COLO668 (cell line): ENCODE results near the gene TBC1D22B.
"Not testable (repeated sequence)": the region's sequence is repeated elsewhere in the genome, so short reads cannot be mapped to it uniquely, and the experiment has no call there.

Source experiments
- DNase-seq: peaks from one replicate; lab custom pipeline; 2025; ENCODE audit not compliant: unreplicated experiment; lab: John Stamatoyannopoulos, UW

Gene TBC1D22B

DNA sequence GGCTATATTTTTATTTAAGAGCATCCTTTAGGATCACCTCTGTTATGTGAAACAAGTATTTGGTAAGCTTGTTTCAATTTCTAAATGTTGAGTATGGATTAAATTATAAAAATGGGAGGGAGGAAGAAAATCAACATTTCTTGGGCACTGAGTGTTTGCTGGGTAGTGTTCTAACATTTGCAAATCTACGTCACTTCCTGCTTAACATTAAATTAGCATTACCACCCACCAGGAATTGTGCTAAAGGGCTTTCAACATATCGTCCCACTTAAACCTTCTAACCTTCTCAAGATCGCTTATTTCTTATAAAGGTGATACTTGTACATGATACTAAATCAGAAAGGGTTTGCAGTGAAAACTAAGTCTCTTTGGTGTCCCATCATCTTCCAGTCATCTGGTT lies 8.3 kb downstream of the TBC1D22B start:
- DNase-seq, result no peak

DNA sequence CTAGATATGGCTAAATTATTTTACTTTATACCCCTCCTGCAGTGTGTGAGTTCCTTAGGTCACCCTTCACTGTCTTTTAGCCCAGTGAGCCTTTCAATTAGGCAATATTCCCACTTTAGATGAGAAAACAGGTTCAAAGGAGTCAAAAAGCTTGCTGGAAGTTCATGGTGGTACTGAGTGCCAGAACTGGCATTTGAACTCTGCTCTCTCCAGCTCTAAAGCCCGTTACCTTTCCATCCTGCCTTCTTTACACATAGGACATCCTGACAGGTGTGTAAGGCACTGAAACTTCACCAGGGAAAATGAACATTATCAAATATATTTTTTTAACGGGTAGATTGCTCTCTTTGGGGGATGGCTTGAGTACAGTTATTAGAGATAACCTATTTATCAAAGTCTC lies 11.5 kb downstream of the TBC1D22B start:
- DNase-seq, result no peak

DNA sequence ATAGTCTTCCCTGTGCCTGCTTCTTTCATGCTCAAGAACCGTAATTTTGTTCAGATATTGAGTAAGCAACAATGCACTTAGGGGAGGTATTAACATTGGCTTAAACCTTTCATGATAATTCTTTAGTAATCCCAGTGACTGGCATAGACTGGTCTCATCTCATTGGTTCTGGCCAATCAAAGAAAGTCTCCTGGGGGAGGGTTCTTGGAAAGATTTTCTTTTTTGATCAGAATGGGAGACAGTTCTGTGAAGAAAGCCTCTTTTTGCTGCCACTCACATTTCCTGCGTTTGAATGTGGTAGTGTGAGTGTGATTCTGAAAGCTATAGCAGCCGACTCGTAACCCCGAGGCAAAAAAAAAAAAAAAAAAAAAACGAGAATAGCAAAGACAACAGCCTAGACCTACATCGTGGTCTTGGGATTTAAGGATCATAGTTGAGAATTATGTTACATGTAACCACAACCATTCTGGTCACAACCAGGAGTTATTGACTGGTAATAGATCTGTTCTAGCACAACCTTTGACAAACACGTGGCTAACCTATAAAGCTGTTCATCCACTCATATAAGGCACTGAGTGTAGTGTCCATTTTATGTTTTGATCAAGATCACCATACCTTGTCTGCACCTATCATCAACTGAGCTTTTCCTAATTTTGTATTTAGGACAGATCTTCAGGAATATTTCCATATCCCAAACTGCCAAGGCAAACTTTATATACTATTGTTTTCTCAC lies 15.4 kb downstream of the TBC1D22B start:
- no peak for DNase-seq

DNA sequence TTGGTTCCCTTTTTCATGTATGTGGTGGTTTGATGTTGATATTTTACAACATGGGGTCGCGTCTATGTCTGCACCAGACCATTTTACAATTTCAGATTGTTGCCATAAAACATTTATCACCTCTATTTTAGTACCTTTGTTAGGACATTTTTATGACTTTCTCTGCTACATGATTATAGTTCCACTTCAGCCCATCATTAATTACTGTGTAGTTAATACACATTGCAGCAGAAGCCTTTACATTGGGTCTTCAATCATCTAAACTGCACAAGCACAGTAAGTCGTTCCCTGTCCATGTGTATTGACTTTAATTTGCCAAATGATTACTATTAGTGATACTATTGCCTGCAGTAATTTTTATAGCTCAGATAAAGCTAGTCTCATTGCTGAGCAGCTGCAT lies 16.1 kb downstream of the TBC1D22B start:
- no peak for DNase-seq

DNA sequence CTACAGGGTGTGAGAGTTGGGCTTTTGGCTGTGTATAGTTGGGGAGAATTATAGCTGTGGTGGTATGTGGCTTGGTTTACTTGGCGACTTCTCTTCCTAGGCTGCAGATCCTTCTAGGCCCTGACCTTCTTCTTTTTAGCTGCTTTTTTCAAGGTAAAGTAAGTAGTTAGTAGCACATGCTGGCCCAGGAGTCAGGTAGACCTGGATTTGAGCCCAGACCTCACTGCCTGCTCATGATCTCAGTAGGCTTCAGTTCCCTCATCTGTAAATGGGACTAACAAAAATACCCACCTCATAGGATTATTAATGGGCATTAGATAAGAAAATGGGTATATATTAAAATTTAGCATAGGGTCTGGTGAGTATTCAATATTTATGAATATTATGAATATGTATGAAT lies 17.8 kb downstream of the TBC1D22B start:
- DNase-seq, result no peak

DNA sequence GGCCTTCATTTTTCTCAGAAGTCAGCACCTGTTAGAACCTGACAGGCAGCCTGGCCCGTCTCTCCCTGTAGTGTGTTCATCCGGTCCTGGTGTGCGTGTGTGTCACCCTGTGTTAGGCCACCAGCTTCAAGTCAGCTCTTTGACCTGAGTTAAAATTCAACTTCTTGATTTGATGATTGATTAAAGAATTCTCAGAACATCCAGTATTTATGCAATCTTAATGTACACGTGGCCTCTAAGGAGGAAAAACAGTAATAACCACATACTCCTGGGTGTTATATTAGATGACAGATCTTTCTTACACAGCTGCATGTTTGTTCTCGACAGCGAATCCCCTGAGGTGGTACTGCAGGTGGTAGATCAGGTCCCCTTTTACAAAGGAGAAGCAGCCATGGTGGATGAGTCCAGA lies 19.4 kb downstream of the TBC1D22B start:
- DNase-seq, result no peak

DNA sequence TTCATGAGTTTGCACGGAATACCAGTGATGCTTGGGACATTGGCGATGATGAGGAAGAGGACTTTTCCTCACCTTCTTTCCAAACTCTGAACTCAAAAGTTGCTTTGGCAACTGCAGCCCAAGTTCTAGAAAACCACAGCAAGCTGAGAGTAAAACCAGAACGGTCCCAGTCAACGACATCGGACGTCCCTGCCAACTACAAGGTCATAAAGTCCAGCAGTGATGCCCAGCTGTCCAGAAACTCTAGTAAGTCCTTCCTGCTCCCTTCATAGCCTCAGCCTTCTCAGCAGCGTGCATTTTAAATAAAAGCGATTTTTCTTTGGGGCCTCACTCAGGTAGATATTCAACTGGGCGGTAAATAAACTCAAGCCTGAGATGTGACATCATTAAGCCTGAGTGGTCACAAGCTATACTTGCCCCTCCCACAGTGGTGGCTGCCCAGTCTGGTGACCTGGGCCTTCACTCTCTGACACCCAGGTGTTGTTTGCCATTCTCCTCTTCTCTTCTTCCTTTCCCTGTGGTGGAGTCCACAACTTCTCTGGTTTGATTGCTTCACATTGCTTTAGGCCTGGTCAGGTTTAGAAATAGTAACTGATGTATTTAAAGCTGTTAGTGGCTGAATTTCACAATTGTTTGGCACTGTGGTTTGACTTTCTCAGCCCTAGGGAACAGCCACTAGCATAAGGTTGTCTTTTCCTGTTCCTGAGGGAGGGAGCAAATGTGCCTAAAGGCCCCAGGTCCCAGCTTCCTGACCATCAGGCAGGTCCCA lies 22.0 kb downstream of the TBC1D22B start:
- no peak for DNase-seq

DNA sequence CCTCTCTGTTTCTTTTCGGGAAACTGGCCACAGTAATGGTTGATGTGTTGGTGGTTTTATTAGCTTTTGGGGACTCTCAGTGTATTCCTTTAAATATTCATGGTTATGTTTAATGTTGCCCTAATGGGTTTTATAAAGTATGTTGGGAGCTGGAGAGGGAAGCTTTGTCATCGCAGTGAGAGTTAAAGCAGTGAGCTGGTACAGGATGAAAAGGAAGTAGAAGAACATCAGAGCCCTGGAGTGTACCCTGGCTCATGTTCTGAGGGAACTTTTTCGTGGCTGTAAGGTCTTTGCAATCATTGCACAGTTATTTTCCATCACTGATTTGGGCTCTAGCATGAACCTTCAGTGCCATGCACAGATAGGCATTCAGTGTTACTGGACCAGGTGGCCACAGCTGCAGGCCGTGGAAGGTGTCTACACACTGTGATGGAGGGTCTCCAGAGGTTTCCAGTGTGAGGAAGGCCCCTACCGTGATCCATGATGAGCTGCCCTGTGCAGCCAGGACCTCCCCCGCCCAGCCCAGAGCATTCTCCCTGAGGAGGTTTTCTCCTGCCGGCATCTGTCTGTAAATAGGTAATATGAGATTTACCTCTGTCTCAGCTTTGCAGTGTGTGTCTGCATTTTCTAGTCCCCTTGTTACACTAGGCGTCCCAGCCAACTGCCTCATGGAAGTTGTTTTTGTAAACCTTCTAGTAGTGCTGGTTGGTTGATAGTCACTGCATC lies 22.8 kb downstream of the TBC1D22B start:
- no peak for DNase-seq

DNA sequence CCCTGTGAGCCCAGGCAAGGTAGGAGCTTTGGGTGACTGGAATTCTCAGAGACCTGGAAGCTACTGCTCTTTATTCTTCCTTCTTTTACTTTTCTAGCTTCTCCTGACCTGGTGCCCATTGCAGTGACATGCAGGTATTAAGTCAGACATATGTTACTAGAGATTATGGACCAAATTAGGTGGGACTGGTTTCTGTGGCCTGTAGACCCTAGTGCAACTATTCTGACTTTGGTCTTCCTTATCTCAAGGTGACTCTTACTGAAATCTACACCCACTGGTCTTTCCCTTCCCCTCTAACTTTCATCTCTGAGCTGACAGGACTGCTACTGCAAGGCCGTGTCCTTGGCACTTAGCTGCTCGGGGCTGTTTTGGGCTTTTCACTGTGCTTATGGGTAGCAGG lies 24.8 kb downstream of the TBC1D22B start:
- no peak for DNase-seq

DNA sequence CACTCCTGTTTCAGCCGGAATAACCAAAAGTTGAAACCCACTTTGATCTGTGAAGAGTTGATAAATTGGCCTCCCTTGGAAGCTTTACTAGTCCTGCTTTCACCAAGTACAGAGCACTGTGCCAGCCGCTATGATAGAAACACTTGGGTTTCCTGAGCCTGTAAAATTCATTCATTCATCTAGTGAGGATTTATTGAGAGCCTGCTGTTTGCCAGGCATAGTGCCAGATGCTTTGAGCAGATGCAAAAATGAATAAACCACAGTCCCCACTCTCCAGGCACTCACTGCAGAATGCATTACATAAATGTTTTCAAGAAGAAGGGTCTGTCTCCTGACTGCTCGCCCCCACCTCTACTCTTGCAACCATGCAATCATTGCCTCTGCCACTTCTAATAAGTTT lies 25.7 kb downstream of the TBC1D22B start:
- no peak for DNase-seq

DNA sequence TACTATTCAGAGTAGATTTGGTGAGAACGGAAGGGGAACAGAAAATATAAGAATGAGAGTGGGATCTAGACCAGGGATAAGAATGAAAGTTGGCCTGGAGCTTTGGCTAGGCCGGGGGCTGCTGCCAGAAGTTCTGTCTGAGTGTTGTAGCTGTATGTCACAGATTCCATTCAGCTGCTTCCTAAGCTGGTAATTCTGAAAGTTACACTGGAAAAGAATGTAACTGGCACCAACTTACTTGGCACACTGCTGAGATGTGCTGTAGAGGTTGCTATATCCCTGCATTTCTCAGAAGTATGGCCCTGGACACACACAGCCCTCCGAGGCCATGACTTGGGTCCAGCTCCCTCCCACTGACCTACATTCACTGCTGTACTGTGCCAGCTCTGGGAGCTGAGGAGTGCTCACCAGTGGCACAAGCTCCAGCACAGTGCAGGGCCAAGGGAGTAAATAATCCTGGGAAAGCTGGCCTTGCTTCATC lies 26.1 kb downstream of the TBC1D22B start:
- no peak for DNase-seq

DNA sequence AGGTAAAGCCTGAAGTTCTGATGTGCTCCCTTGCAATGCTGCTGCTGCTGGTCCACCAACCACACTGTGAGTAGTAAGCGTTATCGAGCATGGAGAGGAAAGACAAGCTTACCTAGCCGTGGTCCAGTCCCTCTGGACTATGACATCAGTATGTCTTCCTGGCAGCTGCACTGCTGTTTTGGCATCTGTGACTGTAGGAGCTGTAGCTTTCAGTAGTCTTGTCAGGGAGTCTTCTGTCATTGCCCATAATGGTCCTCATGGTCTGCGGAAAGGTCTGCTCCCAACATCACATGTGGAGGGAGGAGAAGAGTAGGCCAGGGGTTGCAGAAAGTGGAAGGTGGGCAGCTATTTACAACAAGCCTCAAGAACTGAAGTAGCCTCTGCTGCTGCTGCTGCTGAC lies 27.2 kb downstream of the TBC1D22B start:
- no peak for DNase-seq

DNA sequence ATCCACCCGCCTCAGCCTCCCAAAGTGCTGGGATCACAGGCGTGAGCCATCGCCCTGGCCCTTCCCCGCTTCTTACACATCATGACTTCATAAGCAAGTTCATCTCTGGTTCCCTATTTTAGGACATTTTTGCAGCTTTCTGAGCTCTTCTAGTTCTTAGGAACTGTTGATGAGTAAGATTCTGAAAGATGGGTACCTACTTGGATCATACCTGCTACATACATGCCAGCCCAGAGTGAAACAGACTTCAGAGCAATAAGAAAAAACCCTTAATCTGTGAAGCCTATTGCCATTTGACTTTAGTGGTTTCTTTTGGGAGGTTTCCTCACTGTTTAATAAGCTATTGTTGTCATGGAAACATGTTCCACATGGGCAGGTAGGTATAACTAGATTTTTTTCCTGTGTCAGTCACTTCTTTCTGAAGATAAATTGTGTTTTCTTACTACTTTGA lies 28.3 kb downstream of the TBC1D22B start:
- no peak for DNase-seq

DNA sequence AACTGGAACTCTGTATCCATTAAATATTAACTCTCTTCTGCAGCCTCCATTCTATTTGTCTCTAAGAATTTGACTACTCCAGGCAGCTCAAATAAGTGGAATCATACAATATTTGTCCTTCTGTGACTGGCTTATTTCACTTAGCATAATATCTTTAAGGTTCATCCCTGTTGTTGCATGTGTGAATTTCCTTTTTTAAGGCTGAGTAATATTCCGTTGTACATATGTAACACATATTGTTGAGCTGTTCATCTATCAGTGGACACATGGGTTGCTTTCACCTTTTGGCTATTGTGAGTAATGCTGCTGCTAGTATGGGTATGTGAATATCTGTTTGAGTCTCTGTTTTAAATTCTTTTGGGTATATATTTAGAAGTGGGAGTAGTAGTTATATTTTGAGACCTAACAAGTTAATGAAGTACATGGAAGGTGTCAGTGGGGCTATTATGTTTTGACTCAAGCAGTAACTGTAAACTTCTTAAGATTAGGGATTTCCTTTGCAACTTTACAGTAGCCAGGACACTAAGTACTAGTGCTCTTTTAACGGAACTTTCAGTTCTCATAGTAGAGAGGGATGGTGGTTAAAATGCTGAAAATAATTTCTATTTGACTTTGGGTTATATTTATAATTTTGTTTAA lies 30.1 kb downstream of the TBC1D22B start:
- DNase-seq, result no peak

DNA sequence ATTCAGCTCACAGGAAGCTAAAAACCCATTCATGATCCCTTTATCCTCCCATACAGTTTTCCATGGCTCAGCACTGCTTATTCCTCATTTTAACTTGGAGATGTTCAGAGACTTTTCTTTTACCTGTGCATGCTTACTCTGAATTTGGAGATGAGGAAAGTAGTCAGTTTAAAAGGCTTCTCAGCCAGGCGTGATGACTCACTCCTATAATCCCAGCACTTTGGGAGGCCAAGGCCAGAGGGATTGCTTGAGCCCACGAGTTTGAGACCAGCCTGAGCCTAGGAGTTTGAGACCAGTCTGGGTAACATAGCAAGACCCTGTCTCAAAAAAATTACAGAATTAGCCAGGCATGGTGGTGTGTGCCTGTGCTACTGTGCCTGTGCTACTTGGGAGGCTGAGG lies 30.7 kb downstream of the TBC1D22B start:
- DNase-seq, result no peak

DNA sequence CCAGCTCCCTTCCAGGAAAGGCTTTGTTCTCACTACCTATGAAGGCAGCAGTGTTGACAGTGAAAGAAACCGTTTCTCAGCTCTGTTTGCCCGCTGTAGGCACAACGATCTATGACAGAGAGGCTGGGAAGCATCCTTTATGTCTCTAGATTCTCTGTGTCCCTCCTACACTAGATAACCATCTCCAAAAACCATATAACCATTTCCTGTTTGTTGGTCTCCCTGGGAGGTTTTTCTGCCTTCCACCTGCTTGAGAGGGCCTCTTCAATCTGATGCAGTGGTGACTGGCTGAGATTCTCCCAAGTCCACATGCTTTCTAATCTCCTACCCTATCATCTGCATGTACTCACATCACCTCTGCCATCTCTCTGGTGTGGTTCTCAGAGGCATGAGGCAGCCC lies 32.4 kb downstream of the TBC1D22B start:
- no peak for DNase-seq

DNA sequence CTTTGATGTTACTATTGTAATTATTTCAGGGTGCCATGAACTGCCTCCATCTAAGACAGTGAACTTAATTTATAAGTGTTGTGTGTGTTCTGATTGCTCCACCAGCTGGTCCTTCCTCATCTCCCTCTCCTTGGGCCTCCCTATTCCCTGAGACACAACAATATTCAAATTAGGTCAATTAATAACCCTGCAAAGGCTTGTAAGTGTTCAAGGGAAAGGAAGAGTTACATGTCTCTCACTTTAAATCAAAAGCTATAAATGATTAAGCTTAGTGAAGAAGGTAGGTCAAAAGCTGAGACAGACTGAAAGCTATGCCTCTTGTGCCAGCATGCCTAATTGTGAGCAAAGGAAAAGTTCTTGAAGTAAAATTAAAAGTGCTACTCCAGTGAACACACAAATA lies 35.9 kb downstream of the TBC1D22B start:
- DNase-seq, result no peak

DNA sequence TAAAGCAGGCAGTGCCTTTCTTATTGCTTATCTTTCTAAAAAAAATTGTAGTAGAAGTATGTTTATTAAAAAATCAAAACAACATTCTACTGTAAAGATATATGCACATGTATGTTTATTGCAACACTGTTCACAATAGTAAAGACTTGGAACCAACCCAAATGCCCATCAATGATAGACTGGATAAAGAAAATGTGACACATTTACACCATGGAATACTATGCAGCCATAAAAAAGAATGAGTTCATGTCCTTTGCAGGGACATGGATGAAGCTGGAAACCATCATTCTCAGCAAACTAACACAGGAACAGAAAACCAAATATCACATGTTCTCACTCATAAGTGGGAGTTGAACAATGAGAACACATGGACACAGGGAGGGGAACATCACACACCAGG lies 40.1 kb downstream of the TBC1D22B start:
- not testable (repeated sequence) for DNase-seq

DNA sequence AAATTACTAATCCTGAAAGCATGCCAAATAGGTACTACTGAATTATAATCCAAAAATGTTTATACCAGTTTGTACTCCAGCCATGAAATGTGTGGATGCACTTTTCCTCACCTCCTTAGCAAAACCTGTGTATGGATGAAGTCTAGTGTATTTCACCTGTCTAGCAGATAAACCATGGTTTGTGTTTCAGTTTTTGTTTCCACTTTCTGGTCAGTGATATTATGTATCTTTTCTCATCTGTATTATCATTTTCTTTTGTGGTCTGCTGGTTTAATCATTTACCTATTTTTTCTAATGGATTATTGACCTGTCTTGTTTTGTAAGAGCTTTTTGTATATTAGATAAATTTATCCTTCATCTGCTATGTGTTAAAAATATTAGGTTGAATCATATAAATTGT lies 41.4 kb downstream of the TBC1D22B start:
- no peak for DNase-seq

DNA sequence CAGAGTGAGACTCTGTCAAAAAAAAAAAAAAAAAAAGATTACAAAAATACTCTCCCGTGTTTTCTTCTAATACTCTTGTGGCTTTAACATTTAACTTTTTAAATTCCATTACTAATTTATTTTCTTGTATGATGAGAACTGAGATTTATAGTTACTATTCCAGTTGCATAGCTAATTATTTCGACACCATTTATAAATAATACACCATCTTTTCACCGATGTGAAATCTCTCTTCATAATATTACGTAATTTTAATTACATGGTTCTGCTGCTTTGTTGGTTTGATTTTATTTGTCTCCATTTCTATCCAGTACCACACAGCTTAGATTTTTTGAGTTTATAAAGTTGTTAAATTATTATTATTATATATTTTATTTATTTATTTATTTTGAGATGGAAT lies 42.4 kb downstream of the TBC1D22B start:
- no peak for DNase-seq

DNA sequence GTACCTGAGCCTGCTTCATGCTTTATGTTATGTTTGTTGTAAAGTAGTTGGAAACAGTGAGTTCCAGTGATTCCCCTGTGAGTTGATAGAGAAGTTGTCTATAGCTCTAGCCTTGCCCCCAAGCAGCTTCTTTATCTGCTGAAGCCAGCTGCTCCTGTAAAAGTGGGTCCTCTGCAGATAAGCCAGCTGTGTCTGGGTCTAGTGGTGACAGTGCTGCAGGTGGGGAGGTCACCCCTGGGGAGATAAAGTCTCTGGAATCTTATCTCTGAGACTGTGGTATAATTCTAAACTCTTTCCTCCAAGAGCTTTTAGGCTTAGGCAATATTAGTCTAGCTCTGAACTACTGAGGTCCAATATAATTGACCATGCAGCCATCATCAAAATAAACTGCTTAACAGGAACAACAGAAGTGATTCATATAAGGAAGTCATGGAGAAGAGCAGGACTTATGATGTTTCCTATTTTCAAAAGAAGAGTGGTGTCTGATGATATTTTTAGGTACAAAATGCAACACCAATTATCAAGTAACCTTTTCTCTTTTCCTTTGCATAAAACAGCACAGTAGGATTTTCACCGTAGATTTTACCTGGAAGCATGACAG lies 44.6 kb downstream of the TBC1D22B start:
- DNase-seq, result no peak
